ENCODE data around the gene CNN3. TPM values are rescaled to one million over a fixed set of nuclear protein-coding genes. Genes with fewer than 3 reads are reported as not detected.

Gene CNN3
- total RNA-seq (1 to 10 TPM; 1.6 to 2.3 TPM), polyA plus RNA-seq (2.8 TPM)

DNA sequence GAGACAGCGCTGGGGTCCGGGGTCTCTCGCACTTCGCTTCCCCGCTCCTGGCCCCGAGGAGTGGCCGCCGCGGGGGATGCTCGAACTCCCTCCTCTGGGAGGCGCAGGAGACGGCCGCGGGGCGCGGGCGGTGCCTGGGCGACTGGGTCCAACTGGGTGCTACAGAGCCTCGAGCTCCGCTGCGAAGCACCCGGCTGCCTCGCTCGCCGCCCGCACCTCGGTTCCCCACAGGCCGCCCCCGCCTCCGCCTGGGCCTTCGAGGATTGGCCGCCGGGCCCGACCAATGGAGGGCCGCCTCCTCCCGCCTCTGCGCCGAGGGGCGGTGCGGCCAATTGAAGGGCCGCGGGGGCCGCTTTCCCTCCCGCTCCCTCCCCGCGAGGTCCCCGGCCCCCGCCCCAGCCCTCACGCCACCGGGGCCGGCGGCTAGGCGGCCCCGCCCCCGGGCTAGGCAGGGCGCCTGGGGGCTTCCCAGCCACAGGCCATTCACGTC, at the start of gene CNN3:
Gene CNN3, minus strand, starts transcription at position 196 of the 490 bp plus-strand sequence. CDS start 216 bp downstream, outside the sequence.
- Histone ChIP-seq H3K27ac (ENCODE audit: low read depth, low read length) (no peak within 1 kb of the TSS), H3K4me1 (ENCODE audit: insufficient read depth, low read length) (no peaks in the 10 kb centered on the region), H3K9me3 (ENCODE audit: low read length) (no peaks in the 10 kb centered on the region), H3K4me3 (ENCODE audit: low read length) (peak within 1 kb of the TSS; percentile 50), H3K27me3 (ENCODE audit: insufficient read depth, low read length, poor library complexity, severe bottlenecking) (peaks cover 4% of the 10 kb centered on the region), H3K36me3 (ENCODE audit: insufficient read depth, low read length) (no peaks in the 10 kb centered on the region)
- H3K4me3 Mint-ChIP-seq: peak within 1 kb of the TSS; percentile 81 to 89 (median 82)
- H3K27ac Mint-ChIP-seq: peak within 1 kb of the TSS in 4 of 8 donors; percentile 13 to 80 (median 54)
- ChIA-PET CTCF (interaction anchor here (1.3 kb wide), 1 partner anchor 72 kb away, joined by 3 read pairs; no protein-coding TSS in a partner anchor), POLR2A (no interaction called here)
- no peaks in the 10 kb centered on the region for H3K9me3 Mint-ChIP-seq
- peaks cover 34 to 67% of the 10 kb centered on the region in 2 donors for H3K27me3 Mint-ChIP-seq
- H3K36me3 Mint-ChIP-seq: no peaks in the 10 kb centered on the region
- H3K4me1 Mint-ChIP-seq: peaks cover 15 to 22% (median 15%) of the 10 kb centered on the region in 3 donors
- peak; percentile 28 to 79 (median 55) for DNase-seq

DNA sequence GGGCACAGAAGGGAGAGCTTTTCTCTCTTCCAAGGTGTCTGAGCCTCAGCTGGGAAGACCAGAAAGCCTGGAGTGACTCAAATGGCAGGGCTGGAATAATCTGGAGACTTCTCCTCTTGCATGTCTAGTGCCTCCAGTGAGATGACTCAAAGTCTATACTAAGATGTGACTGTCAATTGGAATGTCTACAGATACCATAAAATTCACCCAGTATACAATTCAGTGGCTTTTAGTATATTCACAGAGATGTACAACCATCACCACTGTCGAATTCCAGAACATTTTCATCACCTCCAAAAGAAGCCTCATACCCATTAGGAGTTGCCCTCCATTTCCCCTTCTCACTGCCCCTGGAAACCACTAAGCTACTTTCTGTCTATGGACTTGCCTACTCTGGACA, 47.9 kb upstream of the CNN3 start:
- no peak overlapping the region for H3K4me3 Mint-ChIP-seq
- no peaks in the 10 kb centered on the region for H3K27me3 Mint-ChIP-seq
- no peak for DNase-seq
- Histone ChIP-seq H3K4me1 (ENCODE audit: insufficient read depth, low read length) (no peaks in the 10 kb centered on the region), H3K36me3 (ENCODE audit: insufficient read depth, low read length) (no peaks in the 10 kb centered on the region), H3K9me3 (ENCODE audit: low read length) (no peaks in the 10 kb centered on the region), H3K4me3 (ENCODE audit: low read length) (no peak overlapping the region), H3K27me3 (ENCODE audit: insufficient read depth, low read length, poor library complexity, severe bottlenecking) (no peaks in the 10 kb centered on the region), H3K27ac (ENCODE audit: low read depth, low read length) (no peak overlapping the region)
- no peaks in the 10 kb centered on the region for H3K4me1 Mint-ChIP-seq
- peaks cover 0 to 2% (median 0%) of the 10 kb centered on the region in 3 donors for H3K36me3 Mint-ChIP-seq
- ChIA-PET POLR2A (no interaction called here), CTCF (no interaction called here)
- H3K9me3 Mint-ChIP-seq: no peaks in the 10 kb centered on the region
- H3K27ac Mint-ChIP-seq: no peak overlapping the region

GRCh38 chr1:94974241-94974640, 47.3 kb upstream of the CNN3 start:
- ChIA-PET CTCF (no interaction called here), POLR2A (no interaction called here)
- H3K36me3 ChIP-seq (ENCODE audit: insufficient read depth, low read length): no peaks in the 10 kb centered on the region
- DNase-seq: no peak
- Mint-ChIP-seq H3K4me1 (no peaks in the 10 kb centered on the region), H3K9me3 (no peaks in the 10 kb centered on the region), H3K36me3 (peaks cover 0 to 2% (median 0%) of the 10 kb centered on the region in 3 donors), H3K27me3 (no peaks in the 10 kb centered on the region), H3K4me3 (no peak overlapping the region), H3K27ac (no peak overlapping the region)
- H3K27ac ChIP-seq (ENCODE audit: low read depth, low read length): no peak overlapping the region
- H3K9me3 ChIP-seq (ENCODE audit: low read length): no peaks in the 10 kb centered on the region
- no peaks in the 10 kb centered on the region for H3K4me1 ChIP-seq (ENCODE audit: insufficient read depth, low read length)
- no peak overlapping the region for H3K4me3 ChIP-seq (ENCODE audit: low read length)
- no peaks in the 10 kb centered on the region for H3K27me3 ChIP-seq (ENCODE audit: insufficient read depth, low read length, poor library complexity, severe bottlenecking)

DNA sequence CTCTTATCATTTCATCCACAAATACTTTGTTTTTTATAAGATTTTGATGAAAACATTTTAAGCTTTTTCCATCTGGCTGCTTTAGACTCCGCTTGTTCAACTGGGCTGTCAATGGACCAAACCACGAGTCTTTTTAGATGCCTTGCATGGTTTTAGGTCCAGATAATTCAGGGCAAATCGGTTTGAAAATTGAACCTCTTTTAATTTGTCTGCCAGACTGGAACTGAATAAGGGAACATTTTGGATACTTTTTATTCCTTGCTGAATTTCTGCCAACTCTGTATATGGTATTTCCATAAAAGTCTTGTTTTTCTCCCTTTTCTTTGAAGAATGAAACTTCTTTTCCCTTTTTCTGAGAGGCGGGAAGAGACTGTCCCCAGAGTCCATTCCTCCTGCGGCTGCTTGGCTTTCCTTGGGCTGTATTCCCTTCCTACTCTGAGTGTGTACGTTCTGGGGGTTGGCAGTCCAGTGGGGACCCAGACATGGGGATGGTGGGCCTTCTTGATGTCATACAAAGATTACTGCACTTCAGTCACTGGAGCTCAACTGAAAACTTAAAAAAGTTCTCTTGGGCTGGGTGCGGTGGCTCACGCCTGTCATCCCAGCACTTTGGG, 46.5 kb upstream of the CNN3 start:
- no peak for DNase-seq
- Mint-ChIP-seq H3K36me3 (peaks cover 0 to 2% (median 0%) of the 10 kb centered on the region in 3 donors), H3K4me1 (no peaks in the 10 kb centered on the region), H3K27ac (no peak overlapping the region), H3K27me3 (no peaks in the 10 kb centered on the region), H3K4me3 (no peak overlapping the region), H3K9me3 (no peaks in the 10 kb centered on the region)
- ChIA-PET CTCF (no interaction called here), POLR2A (no interaction called here)
- H3K9me3 ChIP-seq (ENCODE audit: low read length): no peaks in the 10 kb centered on the region
- H3K4me3 ChIP-seq (ENCODE audit: low read length): no peak overlapping the region
- H3K27ac ChIP-seq (ENCODE audit: low read depth, low read length): no peak overlapping the region
- no peaks in the 10 kb centered on the region for H3K36me3 ChIP-seq (ENCODE audit: insufficient read depth, low read length)
- H3K27me3 ChIP-seq (ENCODE audit: insufficient read depth, low read length, poor library complexity, severe bottlenecking): no peaks in the 10 kb centered on the region
- no peaks in the 10 kb centered on the region for H3K4me1 ChIP-seq (ENCODE audit: insufficient read depth, low read length)

DNA sequence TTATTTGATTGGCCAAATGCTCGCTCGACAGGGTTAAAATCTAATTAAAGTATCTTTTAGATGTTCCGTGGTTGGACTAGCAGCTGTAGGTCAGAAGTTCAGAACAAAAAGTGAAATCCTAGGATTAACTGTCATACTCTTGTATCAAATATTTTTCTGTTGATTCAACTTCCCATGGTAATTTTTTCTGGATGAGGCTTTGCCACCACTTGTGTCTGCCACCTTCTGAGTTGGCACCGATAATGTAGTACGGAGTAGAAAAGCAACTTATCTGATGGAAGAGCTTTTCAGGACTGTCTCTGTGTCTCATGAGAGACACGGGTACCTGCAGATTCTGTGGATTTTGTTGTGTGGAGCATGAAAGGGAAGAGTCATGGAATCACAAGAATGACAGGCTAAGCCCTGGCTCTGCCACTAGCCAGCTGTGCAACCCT, 44.6 kb upstream of the CNN3 start:
- no peak for DNase-seq
- no peak overlapping the region for H3K27ac ChIP-seq (ENCODE audit: low read depth, low read length)
- H3K27me3 ChIP-seq (ENCODE audit: insufficient read depth, low read length, poor library complexity, severe bottlenecking): no peaks in the 10 kb centered on the region
- Mint-ChIP-seq H3K4me3 (no peak overlapping the region), H3K27me3 (no peaks in the 10 kb centered on the region), H3K27ac (no peak overlapping the region), H3K4me1 (no peaks in the 10 kb centered on the region), H3K36me3 (peaks cover 0 to 2% (median 0%) of the 10 kb centered on the region in 3 donors), H3K9me3 (no peaks in the 10 kb centered on the region)
- no peak overlapping the region for H3K4me3 ChIP-seq (ENCODE audit: low read length)
- H3K9me3 ChIP-seq (ENCODE audit: low read length): no peaks in the 10 kb centered on the region
- CTCF ChIA-PET: no interaction called here
- POLR2A ChIA-PET: no interaction called here
- no peaks in the 10 kb centered on the region for H3K4me1 ChIP-seq (ENCODE audit: insufficient read depth, low read length)
- H3K36me3 ChIP-seq (ENCODE audit: insufficient read depth, low read length): no peaks in the 10 kb centered on the region

GRCh38 chr1:94970783-94971182, 43.9 kb upstream of the CNN3 start:
- CTCF ChIA-PET: no interaction called here

DNA sequence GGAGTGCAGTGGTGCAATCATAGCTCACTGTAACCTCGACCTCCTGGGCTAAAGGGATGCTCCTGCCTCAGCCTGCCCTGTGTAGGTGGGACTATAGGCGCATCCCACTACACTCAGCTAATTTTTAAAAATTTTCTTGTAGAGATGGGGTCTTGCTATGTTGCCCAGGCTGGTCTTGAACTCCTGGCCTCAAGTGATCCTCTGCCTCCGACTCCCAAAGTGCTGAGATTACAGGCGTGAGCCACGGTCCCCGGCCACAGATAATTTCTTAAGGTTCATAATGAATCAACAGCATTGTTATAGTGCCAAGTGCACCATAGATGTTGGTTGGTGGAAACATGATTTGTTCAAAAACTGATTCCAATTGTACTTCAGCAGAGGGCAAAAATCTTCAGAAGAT, 42.2 kb upstream of the CNN3 start:
- no peak for DNase-seq
- no peak overlapping the region for H3K27ac Mint-ChIP-seq
- no peaks in the 10 kb centered on the region for H3K4me1 ChIP-seq (ENCODE audit: insufficient read depth, low read length)
- H3K4me3 ChIP-seq (ENCODE audit: low read length): no peak overlapping the region
- ChIA-PET POLR2A (no interaction called here), CTCF (no interaction called here)
- no peaks in the 10 kb centered on the region for H3K36me3 ChIP-seq (ENCODE audit: insufficient read depth, low read length)
- peaks cover 0 to 1% (median 0%) of the 10 kb centered on the region in 3 donors for H3K4me1 Mint-ChIP-seq
- no peaks in the 10 kb centered on the region for H3K27me3 Mint-ChIP-seq
- no peaks in the 10 kb centered on the region for H3K9me3 ChIP-seq (ENCODE audit: low read length)
- H3K27me3 ChIP-seq (ENCODE audit: insufficient read depth, low read length, poor library complexity, severe bottlenecking): no peaks in the 10 kb centered on the region
- H3K36me3 Mint-ChIP-seq: no peaks in the 10 kb centered on the region
- no peak overlapping the region for H3K4me3 Mint-ChIP-seq
- H3K27ac ChIP-seq (ENCODE audit: low read depth, low read length): no peak overlapping the region
- H3K9me3 Mint-ChIP-seq: no peaks in the 10 kb centered on the region

More at GRCh38 chr1:94970783-94971182, 43.9 kb upstream of the CNN3 start:
- H3K27ac Mint-ChIP-seq: no peak overlapping the region
- Histone ChIP-seq H3K36me3 (ENCODE audit: insufficient read depth, low read length) (no peaks in the 10 kb centered on the region), H3K27ac (ENCODE audit: low read depth, low read length) (no peak overlapping the region), H3K4me3 (ENCODE audit: low read length) (no peak overlapping the region), H3K27me3 (ENCODE audit: insufficient read depth, low read length, poor library complexity, severe bottlenecking) (no peaks in the 10 kb centered on the region), H3K4me1 (ENCODE audit: insufficient read depth, low read length) (no peaks in the 10 kb centered on the region), H3K9me3 (ENCODE audit: low read length) (no peaks in the 10 kb centered on the region)
- no peak overlapping the region for H3K4me3 Mint-ChIP-seq
- H3K4me1 Mint-ChIP-seq: no peaks in the 10 kb centered on the region
- H3K9me3 Mint-ChIP-seq: no peaks in the 10 kb centered on the region
- no peaks in the 10 kb centered on the region for H3K27me3 Mint-ChIP-seq
- peaks cover 0 to 2% (median 0%) of the 10 kb centered on the region in 3 donors for H3K36me3 Mint-ChIP-seq
- POLR2A ChIA-PET: no interaction called here
- no peak for DNase-seq

GRCh38 chr1:94966033-94966432, 39.1 kb upstream of the CNN3 start:
- Histone ChIP-seq H3K36me3 (ENCODE audit: insufficient read depth, low read length) (no peaks in the 10 kb centered on the region), H3K9me3 (ENCODE audit: low read length) (no peaks in the 10 kb centered on the region), H3K4me1 (ENCODE audit: insufficient read depth, low read length) (peaks cover 12% of the 10 kb centered on the region), H3K27ac (ENCODE audit: low read depth, low read length) (no peak overlapping the region), H3K4me3 (ENCODE audit: low read length) (no peak overlapping the region), H3K27me3 (ENCODE audit: insufficient read depth, low read length, poor library complexity, severe bottlenecking) (no peaks in the 10 kb centered on the region)
- peaks cover 10 to 16% (median 11%) of the 10 kb centered on the region in 3 donors for H3K4me1 Mint-ChIP-seq
- H3K4me3 Mint-ChIP-seq: no peak overlapping the region
- POLR2A ChIA-PET: no interaction called here
- DNase-seq: no peak
- no peaks in the 10 kb centered on the region for H3K27me3 Mint-ChIP-seq
- H3K9me3 Mint-ChIP-seq: no peaks in the 10 kb centered on the region
- no peak overlapping the region for H3K27ac Mint-ChIP-seq
- peaks cover 0 to 2% (median 0%) of the 10 kb centered on the region in 3 donors for H3K36me3 Mint-ChIP-seq
- CTCF ChIA-PET: no interaction called here
